Astrocyte of the cerebellum (primary cell): ENCODE data around the gene ZNF358.

ENCODE experiments used
- DNase-seq: peaks from one replicate; pipeline ENCODE4 v3.0.0-alpha.2; 2011; ENCODE audit warnings: low read depth
- H3K4me3 ChIP-seq: 2 replicates; pipeline ENCODE4 v1.5.1; 2011; ENCODE audit warnings: mild to moderate bottlenecking, low read depth, low read length, moderate library complexity
- CTCF ChIP-seq: IDR thresholded peaks from 2 replicates; pipeline ENCODE4 v1.5.1; 2012; ENCODE audit warnings: low read length, low read depth, moderate library complexity, mild to moderate bottlenecking; ENCODE audit errors: missing control alignments
- in situ Hi-C: cut with HindIII; loops from 2 replicates; pipeline ENCODE4 v1.10.0; 2017; ENCODE audit warnings: low sequenced_read_pairs

ZNF358 gene

DNA sequence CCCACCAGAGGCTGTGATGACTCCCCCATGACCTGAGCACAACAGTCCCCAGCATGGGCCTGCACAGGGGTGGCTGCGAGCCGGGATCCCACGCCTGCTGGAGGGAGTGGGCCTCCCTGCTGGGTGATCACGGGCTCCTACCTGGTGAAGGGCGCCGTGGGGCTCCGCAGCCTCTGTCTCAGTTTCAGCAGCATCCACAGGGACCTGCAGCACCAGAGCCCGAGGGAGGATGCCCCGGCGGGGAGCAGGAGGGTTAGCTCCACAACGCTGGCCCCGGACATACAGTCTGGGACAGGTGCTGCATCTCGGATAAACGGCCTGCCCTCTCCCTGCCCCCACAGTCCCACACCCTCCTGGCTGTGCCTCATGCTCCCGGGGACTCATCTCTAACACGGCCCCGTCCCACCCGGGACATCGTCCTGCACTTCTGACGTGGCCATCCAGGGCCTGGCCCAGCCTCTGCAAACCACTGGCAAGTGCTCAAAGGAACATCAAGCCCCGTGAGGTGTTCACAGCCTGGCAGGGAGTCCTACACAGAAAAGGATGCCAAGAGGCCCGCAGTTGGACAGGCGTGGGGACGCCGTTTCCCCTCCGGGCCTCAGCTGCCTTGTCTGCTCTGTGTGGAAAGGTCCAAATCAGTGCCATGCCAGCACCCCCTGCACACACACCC, 37.6 kb upstream of the ZNF358 start:
- in situ Hi-C loops: no loop called here
- DNase-seq: no peak
- no peak for TF ChIP-seq CTCF
- H3K4me3 ChIP-seq: no peak overlapping the region

- no peak overlapping the region for H3K4me3 ChIP-seq
- DNase-seq: no peak
- in situ Hi-C loops: no loop called here
- TF ChIP-seq CTCF: no peak
Observed at GRCh38 chr19:7478843-7479227, 37.1 kb upstream of the ZNF358 start.

DNA sequence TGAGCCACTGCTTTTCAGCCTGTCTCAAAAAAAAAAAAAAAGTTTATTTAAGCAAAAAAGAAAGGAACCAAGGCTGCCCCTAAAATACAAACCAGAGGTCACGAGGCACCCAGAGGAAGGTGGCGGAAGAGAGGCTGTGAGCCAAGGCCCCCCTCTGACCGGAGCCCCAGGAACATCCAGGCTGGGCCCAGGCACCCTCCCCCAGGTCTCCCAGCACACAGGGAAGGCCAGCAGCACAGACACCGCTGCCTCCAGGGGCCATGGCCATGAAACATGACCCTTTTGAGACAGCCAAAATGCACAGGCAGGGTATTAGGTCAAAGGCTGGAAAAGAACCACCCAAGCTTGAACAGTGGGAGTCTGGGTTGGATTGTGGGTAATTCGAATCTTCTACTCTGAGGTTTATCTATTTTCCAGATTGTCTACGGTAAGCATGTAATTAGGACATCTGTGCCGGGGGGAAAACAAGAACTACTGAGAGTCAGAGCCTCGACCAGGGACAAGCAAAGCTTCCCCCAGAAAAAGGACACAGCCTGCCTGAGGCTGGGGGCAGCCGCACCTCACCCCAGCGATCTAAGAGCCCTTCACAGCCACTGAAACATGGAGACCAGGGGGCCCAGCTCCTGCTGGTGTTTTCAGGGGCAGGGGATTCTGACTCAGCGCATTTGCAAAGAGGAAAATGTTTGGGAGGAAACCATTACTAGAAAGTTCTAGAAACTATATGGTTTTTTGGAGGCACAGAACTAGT, 35.5 kb upstream of the ZNF358 start:
- H3K4me3 ChIP-seq: no peak overlapping the region
- in situ Hi-C loops: no loop called here
- DNase-seq: no peak
- TF ChIP-seq CTCF: no peak

- no peak for DNase-seq
- TF ChIP-seq CTCF: no peak
- no peak overlapping the region for H3K4me3 ChIP-seq
- in situ Hi-C loops: no loop called here
Observed at GRCh38 chr19:7480970-7481255, 35.0 kb upstream of the ZNF358 start.

DNA sequence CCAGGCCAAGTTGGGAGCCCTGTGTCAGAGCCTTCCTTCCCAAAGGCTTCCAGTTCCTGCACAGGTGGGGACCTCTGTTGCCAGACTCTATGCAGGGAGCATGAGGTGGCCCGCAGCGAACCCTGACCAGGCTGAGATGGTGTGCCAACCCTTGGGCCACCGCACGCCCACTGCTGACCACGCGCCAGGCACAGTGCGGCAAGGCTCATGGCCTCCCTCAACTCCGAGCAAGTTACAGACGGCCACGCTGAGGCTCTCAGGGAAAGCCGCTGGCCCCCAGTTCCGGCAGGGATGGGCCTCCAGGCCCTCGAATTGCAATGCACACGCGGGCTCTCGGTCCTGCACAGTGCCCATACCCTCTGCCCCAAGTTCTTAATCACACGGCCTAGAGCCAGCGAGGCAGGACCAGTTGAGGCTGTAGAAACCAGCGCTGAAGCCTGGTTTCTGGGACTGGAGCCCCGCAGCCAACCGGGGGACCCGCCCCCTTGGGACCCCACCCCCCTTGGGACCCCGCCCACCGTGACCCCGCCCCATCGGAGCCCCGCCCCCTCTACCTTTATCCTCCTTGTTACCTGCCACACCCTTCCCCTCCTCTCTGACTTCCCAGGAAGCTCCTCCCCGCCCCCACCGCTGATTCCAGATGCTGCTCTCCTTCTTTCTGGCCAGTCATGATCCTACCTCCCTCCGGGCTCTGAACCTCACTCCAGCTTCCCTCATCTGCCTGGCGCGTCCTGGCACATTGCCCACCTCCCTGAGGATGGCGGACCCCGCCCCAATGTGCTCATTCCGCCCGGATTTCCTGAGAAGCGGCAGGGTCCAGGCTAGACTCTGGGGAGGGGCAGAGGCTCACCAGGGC, 33.1 kb upstream of the ZNF358 start:
- in situ Hi-C loops: no loop called here
- H3K4me3 ChIP-seq: no peak overlapping the region
- DNase-seq: no peak

More for the DNA sequence above, 33.1 kb upstream of the ZNF358 start:
- no peak for TF ChIP-seq CTCF
